ENCODE data around the gene ZNF507.

Gene ZNF507

GRCh38 chr19:32401992-32402391 is 56.6 kb downstream of the ZNF507 start:
- no peak for TF ChIP-seq ZNF8 (CRISPR knock-in tag; IDR thresholded peaks at IDR 0.05)
- TF ChIP-seq, protein P1, sequence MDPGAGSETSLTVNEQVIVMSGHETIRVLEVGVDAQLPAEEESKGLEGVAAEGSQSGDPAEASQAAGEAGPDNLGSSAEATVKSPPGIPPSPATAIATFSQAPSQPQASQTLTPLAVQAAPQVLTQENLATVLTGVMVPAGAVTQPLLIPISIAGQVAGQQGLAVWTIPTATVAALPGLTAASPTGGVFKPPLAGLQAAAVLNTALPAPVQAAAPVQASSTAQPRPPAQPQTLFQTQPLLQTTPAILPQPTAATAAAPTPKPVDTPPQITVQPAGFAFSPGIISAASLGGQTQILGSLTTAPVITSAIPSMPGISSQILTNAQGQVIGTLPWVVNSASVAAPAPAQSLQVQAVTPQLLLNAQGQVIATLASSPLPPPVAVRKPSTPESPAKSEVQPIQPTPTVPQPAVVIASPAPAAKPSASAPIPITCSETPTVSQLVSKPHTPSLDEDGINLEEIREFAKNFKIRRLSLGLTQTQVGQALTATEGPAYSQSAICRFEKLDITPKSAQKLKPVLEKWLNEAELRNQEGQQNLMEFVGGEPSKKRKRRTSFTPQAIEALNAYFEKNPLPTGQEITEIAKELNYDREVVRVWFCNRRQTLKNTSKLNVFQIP (CRISPR knock-in tag; IDR thresholded peaks at IDR 0.05; ENCODE audit: borderline replicate concordance, low read depth): no peak
- no peak for TF ChIP-seq ZC3H10 (CRISPR knock-in tag; IDR thresholded peaks at IDR 0.05)
- TF ChIP-seq OSR1 (CRISPR knock-in tag; IDR thresholded peaks at IDR 0.05): no peak
- no peak for TF ChIP-seq PPARA (CRISPR knock-in tag; IDR thresholded peaks at IDR 0.05; ENCODE audit: borderline replicate concordance)
- TF ChIP-seq ZNF565 (CRISPR knock-in tag; conservative IDR thresholded peaks at IDR 0.05; ENCODE audit: low read depth): no peak
- TF ChIP-seq ZFP30 (CRISPR knock-in tag; IDR thresholded peaks at IDR 0.05): no peak
- TF ChIP-seq ISL1 (CRISPR knock-in tag; IDR thresholded peaks at IDR 0.05): no peak
- TF ChIP-seq TOX (CRISPR knock-in tag; IDR thresholded peaks at IDR 0.05; ENCODE audit: borderline replicate concordance): no peak
- no peak for TF ChIP-seq ESRRG (CRISPR knock-in tag; IDR thresholded peaks at IDR 0.05)
- no peak for ATAC-seq

GRCh38 chr19:32403291-32403995 is 58.0 kb downstream of the ZNF507 start:
- no peak for TF ChIP-seq ZNF565 (CRISPR knock-in tag; conservative IDR thresholded peaks at IDR 0.05; ENCODE audit: low read depth)
- no peak for TF ChIP-seq PPARA (CRISPR knock-in tag; IDR thresholded peaks at IDR 0.05; ENCODE audit: borderline replicate concordance)
- no peak for TF ChIP-seq OSR1 (CRISPR knock-in tag; IDR thresholded peaks at IDR 0.05)
- TF ChIP-seq, protein P2, sequence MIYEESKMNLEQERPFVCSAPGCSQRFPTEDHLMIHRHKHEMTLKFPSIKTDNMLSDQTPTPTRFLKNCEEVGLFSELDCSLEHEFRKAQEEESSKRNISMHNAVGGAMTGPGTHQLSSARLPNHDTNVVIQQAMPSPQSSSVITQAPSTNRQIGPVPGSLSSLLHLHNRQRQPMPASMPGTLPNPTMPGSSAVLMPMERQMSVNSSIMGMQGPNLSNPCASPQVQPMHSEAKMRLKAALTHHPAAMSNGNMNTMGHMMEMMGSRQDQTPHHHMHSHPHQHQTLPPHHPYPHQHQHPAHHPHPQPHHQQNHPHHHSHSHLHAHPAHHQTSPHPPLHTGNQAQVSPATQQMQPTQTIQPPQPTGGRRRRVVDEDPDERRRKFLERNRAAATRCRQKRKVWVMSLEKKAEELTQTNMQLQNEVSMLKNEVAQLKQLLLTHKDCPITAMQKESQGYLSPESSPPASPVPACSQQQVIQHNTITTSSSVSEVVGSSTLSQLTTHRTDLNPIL (CRISPR knock-in tag; IDR thresholded peaks at IDR 0.05; ENCODE audit: low read depth): no peak
- TF ChIP-seq, protein P1 (CRISPR knock-in tag; IDR thresholded peaks at IDR 0.05; ENCODE audit: borderline replicate concordance, low read depth): no peak
- no peak for TF ChIP-seq TCF4 (CRISPR knock-in tag; IDR thresholded peaks at IDR 0.05; ENCODE audit: borderline replicate concordance)
- TF ChIP-seq, protein P3, sequence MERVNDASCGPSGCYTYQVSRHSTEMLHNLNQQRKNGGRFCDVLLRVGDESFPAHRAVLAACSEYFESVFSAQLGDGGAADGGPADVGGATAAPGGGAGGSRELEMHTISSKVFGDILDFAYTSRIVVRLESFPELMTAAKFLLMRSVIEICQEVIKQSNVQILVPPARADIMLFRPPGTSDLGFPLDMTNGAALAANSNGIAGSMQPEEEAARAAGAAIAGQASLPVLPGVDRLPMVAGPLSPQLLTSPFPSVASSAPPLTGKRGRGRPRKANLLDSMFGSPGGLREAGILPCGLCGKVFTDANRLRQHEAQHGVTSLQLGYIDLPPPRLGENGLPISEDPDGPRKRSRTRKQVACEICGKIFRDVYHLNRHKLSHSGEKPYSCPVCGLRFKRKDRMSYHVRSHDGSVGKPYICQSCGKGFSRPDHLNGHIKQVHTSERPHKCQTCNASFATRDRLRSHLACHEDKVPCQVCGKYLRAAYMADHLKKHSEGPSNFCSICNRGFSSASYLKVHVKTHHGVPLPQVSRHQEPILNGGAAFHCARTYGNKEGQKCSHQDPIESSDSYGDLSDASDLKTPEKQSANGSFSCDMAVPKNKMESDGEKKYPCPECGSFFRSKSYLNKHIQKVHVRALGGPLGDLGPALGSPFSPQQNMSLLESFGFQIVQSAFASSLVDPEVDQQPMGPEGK (CRISPR knock-in tag; IDR thresholded peaks at IDR 0.05; ENCODE audit: borderline replicate concordance): no peak
- no peak for ATAC-seq

- TF ChIP-seq, protein P2 (CRISPR knock-in tag; IDR thresholded peaks at IDR 0.05; ENCODE audit: low read depth): no peak
- TF ChIP-seq TOX (CRISPR knock-in tag; IDR thresholded peaks at IDR 0.05; ENCODE audit: borderline replicate concordance) (no peak), ZNF8 (CRISPR knock-in tag; IDR thresholded peaks at IDR 0.05) (no peak), TSHZ2 (CRISPR knock-in tag; IDR thresholded peaks at IDR 0.05) (no peak)
These were observed 59.0 kb downstream of the ZNF507 start for GRCh38 chr19:32404213-32404932.

More at GRCh38 chr19:32404213-32404932, 59.0 kb downstream of the ZNF507 start:
- ATAC-seq: no peak

Data from SK-N-SH treated with all-trans-retinoic acid at 6 μM for 48 hours (cell line).